HCT116 (cell line): ENCODE data around the gene SPINK2.

ENCODE experiments used
- EGR1 ChIP-seq: IDR thresholded peaks from 2 replicates; pipeline ENCODE4 v1.6.1; 2012; ENCODE audit warnings: low read depth
- EZH2 ChIP-seq: fragments of 200-600 bp; sonication (generic); IDR thresholded peaks from 2 replicates; pipeline ENCODE4 v1.6.1; 2017; ENCODE audit warnings: antibody characterized with exemption, mixed run types
- EZH2phosphoT487 ChIP-seq: fragments of 200-600 bp; IDR thresholded peaks from 2 replicates; pipeline ENCODE4 v1.6.1; 2018; ENCODE audit warnings: antibody characterized with exemption, borderline replicate concordance
- FOSL1 ChIP-seq: IDR thresholded peaks from 2 replicates; pipeline ENCODE4 v1.6.1; 2012; ENCODE audit warnings: low read depth
- JUND ChIP-seq: IDR thresholded peaks from 2 replicates; pipeline ENCODE4 v1.6.1; 2012
- POLR2A ChIP-seq: IDR thresholded peaks from 2 replicates; pipeline ENCODE4 v1.7.0; 2011; ENCODE audit warnings: borderline replicate concordance; ENCODE audit not compliant: insufficient read depth, insufficient read length; ENCODE audit errors: extremely low read depth
- POLR2AphosphoS5 ChIP-seq: IDR thresholded peaks from 2 replicates; pipeline ENCODE4 v1.6.1; 2011; ENCODE audit warnings: mild to moderate bottlenecking, low read depth, low read length, moderate library complexity
- SP1 ChIP-seq: IDR thresholded peaks from 2 replicates; pipeline ENCODE4 v1.6.1; 2012; ENCODE audit warnings: low read depth
- SRF ChIP-seq: IDR thresholded peaks from 2 replicates; pipeline ENCODE4 v1.6.1; 2012; ENCODE audit warnings: low read depth
- TCF7L2 ChIP-seq: IDR thresholded peaks from 2 replicates; pipeline ENCODE4 v1.7.0; 2011; ENCODE audit warnings: borderline replicate concordance, inconsistent platforms; ENCODE audit not compliant: insufficient read depth, insufficient read length; ENCODE audit errors: extremely low read depth
- YY1 ChIP-seq: IDR thresholded peaks from 2 replicates; pipeline ENCODE4 v1.6.1; 2011; ENCODE audit warnings: low read length, low read depth, moderate library complexity, mild to moderate bottlenecking; ENCODE audit not compliant: insufficient replicate concordance; ENCODE audit errors: extremely low read depth
- ZNF274 ChIP-seq: fragments of 200-500 bp; sonication (Bioruptor generic); IDR thresholded peaks from 2 replicates; pipeline ENCODE4 v1.6.1; 2014; ENCODE audit warnings: mild to moderate bottlenecking, low read depth, low read length, inconsistent platforms
- TF ChIP-seq, protein P1 (sequence below), 3 experiments: fragments of 200-600 bp in 1 of 3; sonication (generic) in 1 of 3; IDR thresholded peaks in 2 of 3; conservative IDR thresholded peaks in 1 of 3; 2 replicates each; pipeline ENCODE4 v1.5.1; 2012 to 2017; ENCODE audit warnings: low read depth in 2 of 3, low read length in 2 of 3, antibody characterized with exemption in 1 of 3, borderline replicate concordance in 1 of 3, control low read depth in 1 of 3, mild to moderate bottlenecking in 1 of 3, mixed read lengths in 1 of 3, mixed run types in 1 of 3, moderate library complexity in 1 of 3; ENCODE audit not compliant: insufficient read depth in 1 of 3
- TF ChIP-seq, protein P2 (sequence below): IDR thresholded peaks from 2 replicates; pipeline ENCODE4 v1.6.1; 2012

DNA sequence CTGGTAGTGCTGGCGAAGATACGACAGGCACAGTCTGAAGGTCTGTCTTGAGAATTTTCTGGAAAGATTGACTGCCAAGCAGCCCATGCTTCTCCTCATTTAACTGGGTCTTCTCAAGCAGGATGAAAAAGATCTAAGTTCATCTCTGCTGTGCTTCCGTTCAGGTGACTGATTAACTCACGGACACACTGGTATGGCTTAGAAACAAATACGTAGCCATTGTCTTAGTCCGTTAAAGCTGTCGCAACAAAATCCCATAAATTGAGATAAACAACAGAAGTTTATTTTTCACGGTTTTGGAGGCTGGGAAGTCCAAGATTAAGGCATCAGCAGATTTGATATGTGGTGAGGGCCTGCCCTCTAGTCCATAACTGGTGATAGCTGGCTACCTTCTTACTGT lies 39.5 kb downstream of the SPINK2 start:
- TF ChIP-seq, protein P1, sequence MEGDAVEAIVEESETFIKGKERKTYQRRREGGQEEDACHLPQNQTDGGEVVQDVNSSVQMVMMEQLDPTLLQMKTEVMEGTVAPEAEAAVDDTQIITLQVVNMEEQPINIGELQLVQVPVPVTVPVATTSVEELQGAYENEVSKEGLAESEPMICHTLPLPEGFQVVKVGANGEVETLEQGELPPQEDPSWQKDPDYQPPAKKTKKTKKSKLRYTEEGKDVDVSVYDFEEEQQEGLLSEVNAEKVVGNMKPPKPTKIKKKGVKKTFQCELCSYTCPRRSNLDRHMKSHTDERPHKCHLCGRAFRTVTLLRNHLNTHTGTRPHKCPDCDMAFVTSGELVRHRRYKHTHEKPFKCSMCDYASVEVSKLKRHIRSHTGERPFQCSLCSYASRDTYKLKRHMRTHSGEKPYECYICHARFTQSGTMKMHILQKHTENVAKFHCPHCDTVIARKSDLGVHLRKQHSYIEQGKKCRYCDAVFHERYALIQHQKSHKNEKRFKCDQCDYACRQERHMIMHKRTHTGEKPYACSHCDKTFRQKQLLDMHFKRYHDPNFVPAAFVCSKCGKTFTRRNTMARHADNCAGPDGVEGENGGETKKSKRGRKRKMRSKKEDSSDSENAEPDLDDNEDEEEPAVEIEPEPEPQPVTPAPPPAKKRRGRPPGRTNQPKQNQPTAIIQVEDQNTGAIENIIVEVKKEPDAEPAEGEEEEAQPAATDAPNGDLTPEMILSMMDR (IDR thresholded peaks at IDR 0.05 in 2 of 3, conservative IDR thresholded peaks at IDR 0.05 in 1 of 3; ENCODE audit: borderline replicate concordance in 1 of 3, insufficient read depth in 1 of 3, low read depth in 2 of 3, low read length in 2 of 3), result no peak
- TF ChIP-seq EZH2 (no peak), SRF (no peak), POLR2AphosphoS5 (no peak), TCF7L2 (no peak), POLR2A (no peak), EZH2phosphoT487 (no peak), FOSL1 (no peak), ZNF274 (no peak), YY1 (no peak), SP1 (no peak), JUND (no peak), EGR1 (no peak)
- TF ChIP-seq, protein P2, sequence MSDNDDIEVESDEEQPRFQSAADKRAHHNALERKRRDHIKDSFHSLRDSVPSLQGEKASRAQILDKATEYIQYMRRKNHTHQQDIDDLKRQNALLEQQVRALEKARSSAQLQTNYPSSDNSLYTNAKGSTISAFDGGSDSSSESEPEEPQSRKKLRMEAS, result no peak
